ENCODE results near the gene TCTN3. TPM values are rescaled to one million over a fixed set of nuclear protein-coding genes. Genes with fewer than 3 reads are reported as not detected.

Gene TCTN3
- total and polyA plus RNA-seq, 2 of the 13 experiments (the other 11 are each of a cell fraction or from before 2014, with no cell fraction given), result 53.3 to 60.0 TPM

DNA sequence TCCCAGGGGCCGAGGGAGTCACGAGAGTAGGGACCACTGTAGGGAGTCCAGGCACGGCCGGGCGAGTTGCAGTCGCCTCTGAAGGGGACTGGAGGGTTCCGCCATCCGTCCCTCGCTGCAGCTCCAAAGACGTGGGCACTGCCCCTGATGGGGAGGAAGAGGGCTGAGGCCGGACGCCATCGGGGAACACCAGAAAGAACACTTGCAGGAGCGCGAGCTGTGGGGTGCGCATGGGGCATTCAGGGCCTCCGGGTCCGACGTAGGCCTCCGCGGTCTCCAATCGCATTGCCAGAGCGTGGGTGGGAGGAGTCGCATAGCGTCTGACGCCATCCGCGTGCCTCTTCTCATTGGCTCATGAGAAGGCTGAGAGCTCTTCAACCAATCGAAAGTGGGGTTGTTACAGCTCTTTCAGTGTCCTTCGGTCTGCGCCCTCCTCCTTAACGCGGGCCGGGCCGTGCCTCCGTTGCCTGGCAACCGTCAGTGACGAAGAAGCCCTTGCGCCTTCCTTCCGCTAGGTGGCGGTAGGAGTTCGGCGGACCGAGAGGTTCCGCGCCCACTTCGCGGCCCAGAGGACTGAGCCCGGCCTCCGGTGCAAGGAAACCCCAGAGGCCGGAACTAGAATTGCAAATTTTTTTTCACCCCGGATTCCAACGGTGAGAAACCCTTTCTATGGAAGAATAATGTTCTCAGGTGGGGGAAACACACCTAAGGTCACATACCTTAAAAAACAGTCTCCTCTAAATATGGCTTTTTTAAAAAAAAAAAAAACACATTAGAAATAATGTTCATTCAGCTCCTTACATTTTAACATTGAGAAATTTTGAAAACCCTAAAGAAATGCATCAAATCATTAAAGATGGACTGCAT, at the start of gene TCTN3 (continued):
- TF ChIP-seq, protein P1, sequence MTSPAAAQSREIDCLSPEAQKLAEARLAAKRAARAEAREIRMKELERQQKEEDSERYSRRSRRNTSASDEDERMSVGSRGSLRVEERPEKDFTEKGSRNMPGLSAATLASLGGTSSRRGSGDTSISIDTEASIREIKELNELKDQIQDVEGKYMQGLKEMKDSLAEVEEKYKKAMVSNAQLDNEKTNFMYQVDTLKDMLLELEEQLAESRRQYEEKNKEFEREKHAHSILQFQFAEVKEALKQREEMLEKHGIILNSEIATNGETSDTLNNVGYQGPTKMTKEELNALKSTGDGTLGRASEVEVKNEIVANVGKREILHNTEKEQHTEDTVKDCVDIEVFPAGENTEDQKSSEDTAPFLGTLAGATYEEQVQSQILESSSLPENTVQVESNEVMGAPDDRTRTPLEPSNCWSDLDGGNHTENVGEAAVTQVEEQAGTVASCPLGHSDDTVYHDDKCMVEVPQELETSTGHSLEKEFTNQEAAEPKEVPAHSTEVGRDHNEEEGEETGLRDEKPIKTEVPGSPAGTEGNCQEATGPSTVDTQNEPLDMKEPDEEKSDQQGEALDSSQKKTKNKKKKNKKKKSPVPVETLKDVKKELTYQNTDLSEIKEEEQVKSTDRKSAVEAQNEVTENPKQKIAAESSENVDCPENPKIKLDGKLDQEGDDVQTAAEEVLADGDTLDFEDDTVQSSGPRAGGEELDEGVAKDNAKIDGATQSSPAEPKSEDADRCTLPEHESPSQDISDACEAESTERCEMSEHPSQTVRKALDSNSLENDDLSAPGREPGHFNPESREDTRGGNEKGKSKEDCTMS (CRISPR knock-in tag; conservative IDR thresholded peaks at IDR 0.05), result 0 out of 2 replicates have a peak, but pooled peaks have one; percentile 56
- TF ChIP-seq ZNF143 (CRISPR knock-in tag; IDR thresholded peaks at IDR 0.05) (no peak), TCF7 (IDR thresholded peaks at IDR 0.05; ENCODE audit: low read depth) (no peak), CBX2 (IDR thresholded peaks at IDR 0.05; ENCODE audit: low read depth, low read length) (no peak), CBX2 (CRISPR knock-in tag; IDR thresholded peaks at IDR 0.05; ENCODE audit: low read depth) (no peak), ZNF235 (CRISPR knock-in tag; IDR thresholded peaks at IDR 0.05; ENCODE audit: borderline replicate concordance) (no peak), KLF9 (CRISPR knock-in tag; IDR thresholded peaks at IDR 0.05; ENCODE audit: low read depth) (no peak), HMG20B (CRISPR knock-in tag; conservative IDR thresholded peaks at IDR 0.05) (no peak), MAFF (IDR thresholded peaks at IDR 0.05; ENCODE audit: low read depth, low read length) (no peak), RBM22 (optimal IDR thresholded peaks at IDR 0.05; ENCODE audit: low read length) (no peak), TMF1 (CRISPR knock-in tag; IDR thresholded peaks at IDR 0.05; ENCODE audit: low read depth) (0 out of 2 replicates have a peak, but pooled peaks have one; percentile 21), STAT5B (CRISPR knock-in tag; IDR thresholded peaks at IDR 0.05) (no peak), FOXJ3 (CRISPR knock-in tag; IDR thresholded peaks at IDR 0.05; ENCODE audit: borderline replicate concordance) (no peak), ZNF788 (CRISPR knock-in tag; IDR thresholded peaks at IDR 0.05; ENCODE audit: borderline replicate concordance) (no peak), SRF (IDR thresholded peaks at IDR 0.05; ENCODE audit: low read depth, low read length) (no peak), SIX4 (CRISPR knock-in tag; IDR thresholded peaks at IDR 0.05) (no peak), ZSCAN30 (CRISPR knock-in tag; IDR thresholded peaks at IDR 0.05) (no peak)
- TF ChIP-seq, protein P2, sequence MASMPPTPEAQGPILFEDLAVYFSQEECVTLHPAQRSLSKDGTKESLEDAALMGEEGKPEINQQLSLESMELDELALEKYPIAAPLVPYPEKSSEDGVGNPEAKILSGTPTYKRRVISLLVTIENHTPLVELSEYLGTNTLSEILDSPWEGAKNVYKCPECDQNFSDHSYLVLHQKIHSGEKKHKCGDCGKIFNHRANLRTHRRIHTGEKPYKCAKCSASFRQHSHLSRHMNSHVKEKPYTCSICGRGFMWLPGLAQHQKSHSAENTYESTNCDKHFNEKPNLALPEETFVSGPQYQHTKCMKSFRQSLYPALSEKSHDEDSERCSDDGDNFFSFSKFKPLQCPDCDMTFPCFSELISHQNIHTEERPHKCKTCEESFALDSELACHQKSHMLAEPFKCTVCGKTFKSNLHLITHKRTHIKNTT (CRISPR knock-in tag; IDR thresholded peaks at IDR 0.05), result no peak
- TF ChIP-seq, protein P3, sequence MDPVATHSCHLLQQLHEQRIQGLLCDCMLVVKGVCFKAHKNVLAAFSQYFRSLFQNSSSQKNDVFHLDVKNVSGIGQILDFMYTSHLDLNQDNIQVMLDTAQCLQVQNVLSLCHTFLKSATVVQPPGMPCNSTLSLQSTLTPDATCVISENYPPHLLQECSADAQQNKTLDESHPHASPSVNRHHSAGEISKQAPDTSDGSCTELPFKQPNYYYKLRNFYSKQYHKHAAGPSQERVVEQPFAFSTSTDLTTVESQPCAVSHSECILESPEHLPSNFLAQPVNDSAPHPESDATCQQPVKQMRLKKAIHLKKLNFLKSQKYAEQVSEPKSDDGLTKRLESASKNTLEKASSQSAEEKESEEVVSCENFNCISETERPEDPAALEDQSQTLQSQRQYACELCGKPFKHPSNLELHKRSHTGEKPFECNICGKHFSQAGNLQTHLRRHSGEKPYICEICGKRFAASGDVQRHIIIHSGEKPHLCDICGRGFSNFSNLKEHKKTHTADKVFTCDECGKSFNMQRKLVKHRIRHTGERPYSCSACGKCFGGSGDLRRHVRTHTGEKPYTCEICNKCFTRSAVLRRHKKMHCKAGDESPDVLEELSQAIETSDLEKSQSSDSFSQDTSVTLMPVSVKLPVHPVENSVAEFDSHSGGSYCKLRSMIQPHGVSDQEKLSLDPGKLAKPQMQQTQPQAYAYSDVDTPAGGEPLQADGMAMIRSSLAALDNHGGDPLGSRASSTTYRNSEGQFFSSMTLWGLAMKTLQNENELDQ (CRISPR knock-in tag; IDR thresholded peaks at IDR 0.05; ENCODE audit: borderline replicate concordance), result no peak
- TF ChIP-seq, protein P4, sequence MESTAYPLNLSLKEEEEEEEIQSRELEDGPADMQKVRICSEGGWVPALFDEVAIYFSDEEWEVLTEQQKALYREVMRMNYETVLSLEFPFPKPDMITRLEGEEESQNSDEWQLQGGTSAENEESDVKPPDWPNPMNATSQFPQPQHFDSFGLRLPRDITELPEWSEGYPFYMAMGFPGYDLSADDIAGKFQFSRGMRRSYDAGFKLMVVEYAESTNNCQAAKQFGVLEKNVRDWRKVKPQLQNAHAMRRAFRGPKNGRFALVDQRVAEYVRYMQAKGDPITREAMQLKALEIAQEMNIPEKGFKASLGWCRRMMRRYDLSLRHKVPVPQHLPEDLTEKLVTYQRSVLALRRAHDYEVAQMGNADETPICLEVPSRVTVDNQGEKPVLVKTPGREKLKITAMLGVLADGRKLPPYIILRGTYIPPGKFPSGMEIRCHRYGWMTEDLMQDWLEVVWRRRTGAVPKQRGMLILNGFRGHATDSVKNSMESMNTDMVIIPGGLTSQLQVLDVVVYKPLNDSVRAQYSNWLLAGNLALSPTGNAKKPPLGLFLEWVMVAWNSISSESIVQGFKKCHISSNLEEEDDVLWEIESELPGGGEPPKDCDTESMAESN (CRISPR knock-in tag; conservative IDR thresholded peaks at IDR 0.05), result peak; percentile 77
- TF ChIP-seq, protein P5, sequence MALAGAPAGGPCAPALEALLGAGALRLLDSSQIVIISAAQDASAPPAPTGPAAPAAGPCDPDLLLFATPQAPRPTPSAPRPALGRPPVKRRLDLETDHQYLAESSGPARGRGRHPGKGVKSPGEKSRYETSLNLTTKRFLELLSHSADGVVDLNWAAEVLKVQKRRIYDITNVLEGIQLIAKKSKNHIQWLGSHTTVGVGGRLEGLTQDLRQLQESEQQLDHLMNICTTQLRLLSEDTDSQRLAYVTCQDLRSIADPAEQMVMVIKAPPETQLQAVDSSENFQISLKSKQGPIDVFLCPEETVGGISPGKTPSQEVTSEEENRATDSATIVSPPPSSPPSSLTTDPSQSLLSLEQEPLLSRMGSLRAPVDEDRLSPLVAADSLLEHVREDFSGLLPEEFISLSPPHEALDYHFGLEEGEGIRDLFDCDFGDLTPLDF (CRISPR knock-in tag; IDR thresholded peaks at IDR 0.05), result no peak

Data from HepG2 (cell line).